Breast epithelium (tissue), 3 donors: ENCODE measurements around the gene FGR.

Experiments
- CTCF ChIP-seq, 3 donors: fragments of 450-650 bp; IDR thresholded peaks; one replicate each; pipeline ENCODE4 v1.5.1; 2016 to 2017; ENCODE audit warnings: antibody characterized with exemption in 3 of 3, mild to moderate bottlenecking in 3 of 3, moderate library complexity in 3 of 3
- POLR2A ChIP-seq: fragments of 450-650 bp; IDR thresholded peaks from one replicate; pipeline ENCODE4 v1.6.1; 2016; ENCODE audit warnings: antibody characterized with exemption, mild to moderate bottlenecking, moderate library complexity

GRCh38 chr1:27682351-27682944 is 47.5 kb upstream of the FGR start:
- no peak for TF ChIP-seq POLR2A
- TF ChIP-seq CTCF (IDR thresholded peaks at IDR 0.05), result no peak
